ENCODE results near the gene ASH1L.

DNA sequence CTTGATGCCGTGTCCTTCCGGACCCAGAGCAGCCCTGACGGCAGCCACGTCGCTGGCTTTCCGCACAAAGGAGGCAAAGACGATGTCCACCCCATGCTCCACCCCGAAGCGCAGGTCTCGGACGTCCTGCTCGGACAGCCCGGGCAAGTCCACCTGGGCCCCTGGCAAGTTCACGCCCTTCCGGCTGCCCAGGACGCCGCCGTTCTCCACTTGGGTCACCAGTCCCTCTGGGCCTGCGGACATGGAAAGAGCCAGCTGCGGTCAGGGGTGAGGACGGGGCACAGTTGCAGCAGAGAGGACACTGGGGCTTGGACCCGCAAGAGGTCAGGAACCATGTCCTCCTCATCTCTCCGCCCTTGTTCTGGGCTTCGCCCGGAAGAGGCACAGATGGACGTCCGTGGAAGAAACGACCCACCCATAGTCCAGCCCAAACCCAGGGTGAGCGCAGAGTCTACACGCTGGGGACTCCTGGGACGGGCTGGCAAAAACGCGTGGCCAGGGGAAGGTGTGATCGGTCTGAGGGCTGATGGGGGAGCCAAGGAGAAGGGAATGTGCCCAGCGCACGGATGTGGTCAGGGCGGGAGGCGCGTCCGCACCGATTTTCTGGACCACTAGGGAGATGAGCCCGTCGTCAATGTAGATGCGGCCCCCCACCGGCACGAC lies 268.0 kb downstream of the ASH1L start:
- TF ChIP-seq CEBPB (IDR thresholded peaks at IDR 0.05; ENCODE audit: low read depth) (no peak), SRF (IDR thresholded peaks at IDR 0.05; ENCODE audit: low read depth) (no peak), POLR2AphosphoS5 (IDR thresholded peaks at IDR 0.05; ENCODE audit: low read depth, low read length) (no peak), POLR2A (IDR thresholded peaks at IDR 0.05; ENCODE audit: borderline replicate concordance, extremely low read depth, insufficient read depth, insufficient read length) (no peak), YY1 (IDR thresholded peaks at IDR 0.05; ENCODE audit: extremely low read depth, insufficient replicate concordance, low read depth, low read length) (no peak), EZH2phosphoT487 (IDR thresholded peaks at IDR 0.05; ENCODE audit: borderline replicate concordance) (no peak), SP1 (IDR thresholded peaks at IDR 0.05; ENCODE audit: low read depth) (no peak), TCF7L2 (IDR thresholded peaks at IDR 0.05; ENCODE audit: borderline replicate concordance, extremely low read depth, insufficient read depth, insufficient read length) (no peak), CBX3 (IDR thresholded peaks at IDR 0.05; ENCODE audit: low read depth) (no peak), EZH2 (IDR thresholded peaks at IDR 0.05) (no peak)
- TF ChIP-seq, protein P1, sequence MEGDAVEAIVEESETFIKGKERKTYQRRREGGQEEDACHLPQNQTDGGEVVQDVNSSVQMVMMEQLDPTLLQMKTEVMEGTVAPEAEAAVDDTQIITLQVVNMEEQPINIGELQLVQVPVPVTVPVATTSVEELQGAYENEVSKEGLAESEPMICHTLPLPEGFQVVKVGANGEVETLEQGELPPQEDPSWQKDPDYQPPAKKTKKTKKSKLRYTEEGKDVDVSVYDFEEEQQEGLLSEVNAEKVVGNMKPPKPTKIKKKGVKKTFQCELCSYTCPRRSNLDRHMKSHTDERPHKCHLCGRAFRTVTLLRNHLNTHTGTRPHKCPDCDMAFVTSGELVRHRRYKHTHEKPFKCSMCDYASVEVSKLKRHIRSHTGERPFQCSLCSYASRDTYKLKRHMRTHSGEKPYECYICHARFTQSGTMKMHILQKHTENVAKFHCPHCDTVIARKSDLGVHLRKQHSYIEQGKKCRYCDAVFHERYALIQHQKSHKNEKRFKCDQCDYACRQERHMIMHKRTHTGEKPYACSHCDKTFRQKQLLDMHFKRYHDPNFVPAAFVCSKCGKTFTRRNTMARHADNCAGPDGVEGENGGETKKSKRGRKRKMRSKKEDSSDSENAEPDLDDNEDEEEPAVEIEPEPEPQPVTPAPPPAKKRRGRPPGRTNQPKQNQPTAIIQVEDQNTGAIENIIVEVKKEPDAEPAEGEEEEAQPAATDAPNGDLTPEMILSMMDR (IDR thresholded peaks at IDR 0.05 in 2 of 3, conservative IDR thresholded peaks at IDR 0.05 in 1 of 3; ENCODE audit: borderline replicate concordance in 1 of 3, insufficient read depth in 1 of 3, low read depth in 2 of 3, low read length in 2 of 3) = no peak
- TF ChIP-seq, protein P2, sequence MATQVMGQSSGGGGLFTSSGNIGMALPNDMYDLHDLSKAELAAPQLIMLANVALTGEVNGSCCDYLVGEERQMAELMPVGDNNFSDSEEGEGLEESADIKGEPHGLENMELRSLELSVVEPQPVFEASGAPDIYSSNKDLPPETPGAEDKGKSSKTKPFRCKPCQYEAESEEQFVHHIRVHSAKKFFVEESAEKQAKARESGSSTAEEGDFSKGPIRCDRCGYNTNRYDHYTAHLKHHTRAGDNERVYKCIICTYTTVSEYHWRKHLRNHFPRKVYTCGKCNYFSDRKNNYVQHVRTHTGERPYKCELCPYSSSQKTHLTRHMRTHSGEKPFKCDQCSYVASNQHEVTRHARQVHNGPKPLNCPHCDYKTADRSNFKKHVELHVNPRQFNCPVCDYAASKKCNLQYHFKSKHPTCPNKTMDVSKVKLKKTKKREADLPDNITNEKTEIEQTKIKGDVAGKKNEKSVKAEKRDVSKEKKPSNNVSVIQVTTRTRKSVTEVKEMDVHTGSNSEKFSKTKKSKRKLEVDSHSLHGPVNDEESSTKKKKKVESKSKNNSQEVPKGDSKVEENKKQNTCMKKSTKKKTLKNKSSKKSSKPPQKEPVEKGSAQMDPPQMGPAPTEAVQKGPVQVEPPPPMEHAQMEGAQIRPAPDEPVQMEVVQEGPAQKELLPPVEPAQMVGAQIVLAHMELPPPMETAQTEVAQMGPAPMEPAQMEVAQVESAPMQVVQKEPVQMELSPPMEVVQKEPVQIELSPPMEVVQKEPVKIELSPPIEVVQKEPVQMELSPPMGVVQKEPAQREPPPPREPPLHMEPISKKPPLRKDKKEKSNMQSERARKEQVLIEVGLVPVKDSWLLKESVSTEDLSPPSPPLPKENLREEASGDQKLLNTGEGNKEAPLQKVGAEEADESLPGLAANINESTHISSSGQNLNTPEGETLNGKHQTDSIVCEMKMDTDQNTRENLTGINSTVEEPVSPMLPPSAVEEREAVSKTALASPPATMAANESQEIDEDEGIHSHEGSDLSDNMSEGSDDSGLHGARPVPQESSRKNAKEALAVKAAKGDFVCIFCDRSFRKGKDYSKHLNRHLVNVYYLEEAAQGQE (IDR thresholded peaks at IDR 0.05; ENCODE audit: low read depth) = no peak
- TF ChIP-seq, protein P3, sequence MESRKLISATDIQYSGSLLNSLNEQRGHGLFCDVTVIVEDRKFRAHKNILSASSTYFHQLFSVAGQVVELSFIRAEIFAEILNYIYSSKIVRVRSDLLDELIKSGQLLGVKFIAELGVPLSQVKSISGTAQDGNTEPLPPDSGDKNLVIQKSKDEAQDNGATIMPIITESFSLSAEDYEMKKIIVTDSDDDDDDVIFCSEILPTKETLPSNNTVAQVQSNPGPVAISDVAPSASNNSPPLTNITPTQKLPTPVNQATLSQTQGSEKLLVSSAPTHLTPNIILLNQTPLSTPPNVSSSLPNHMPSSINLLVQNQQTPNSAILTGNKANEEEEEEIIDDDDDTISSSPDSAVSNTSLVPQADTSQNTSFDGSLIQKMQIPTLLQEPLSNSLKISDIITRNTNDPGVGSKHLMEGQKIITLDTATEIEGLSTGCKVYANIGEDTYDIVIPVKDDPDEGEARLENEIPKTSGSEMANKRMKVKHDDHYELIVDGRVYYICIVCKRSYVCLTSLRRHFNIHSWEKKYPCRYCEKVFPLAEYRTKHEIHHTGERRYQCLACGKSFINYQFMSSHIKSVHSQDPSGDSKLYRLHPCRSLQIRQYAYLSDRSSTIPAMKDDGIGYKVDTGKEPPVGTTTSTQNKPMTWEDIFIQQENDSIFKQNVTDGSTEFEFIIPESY (IDR thresholded peaks at IDR 0.05; ENCODE audit: extremely low read depth, insufficient replicate concordance, low read length) = no peak
- TF ChIP-seq, protein P4, sequence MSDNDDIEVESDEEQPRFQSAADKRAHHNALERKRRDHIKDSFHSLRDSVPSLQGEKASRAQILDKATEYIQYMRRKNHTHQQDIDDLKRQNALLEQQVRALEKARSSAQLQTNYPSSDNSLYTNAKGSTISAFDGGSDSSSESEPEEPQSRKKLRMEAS (IDR thresholded peaks at IDR 0.05) = no peak

Data from HCT116 (cell line).